ENCODE measurements around the gene CAPS. TPM values are rescaled to one million over a fixed set of nuclear protein-coding genes. Genes with fewer than 3 reads are reported as not detected.

Gene CAPS
- total RNA-seq, 1 experiment from 2014 or later, result 5.3 TPM

DNA sequence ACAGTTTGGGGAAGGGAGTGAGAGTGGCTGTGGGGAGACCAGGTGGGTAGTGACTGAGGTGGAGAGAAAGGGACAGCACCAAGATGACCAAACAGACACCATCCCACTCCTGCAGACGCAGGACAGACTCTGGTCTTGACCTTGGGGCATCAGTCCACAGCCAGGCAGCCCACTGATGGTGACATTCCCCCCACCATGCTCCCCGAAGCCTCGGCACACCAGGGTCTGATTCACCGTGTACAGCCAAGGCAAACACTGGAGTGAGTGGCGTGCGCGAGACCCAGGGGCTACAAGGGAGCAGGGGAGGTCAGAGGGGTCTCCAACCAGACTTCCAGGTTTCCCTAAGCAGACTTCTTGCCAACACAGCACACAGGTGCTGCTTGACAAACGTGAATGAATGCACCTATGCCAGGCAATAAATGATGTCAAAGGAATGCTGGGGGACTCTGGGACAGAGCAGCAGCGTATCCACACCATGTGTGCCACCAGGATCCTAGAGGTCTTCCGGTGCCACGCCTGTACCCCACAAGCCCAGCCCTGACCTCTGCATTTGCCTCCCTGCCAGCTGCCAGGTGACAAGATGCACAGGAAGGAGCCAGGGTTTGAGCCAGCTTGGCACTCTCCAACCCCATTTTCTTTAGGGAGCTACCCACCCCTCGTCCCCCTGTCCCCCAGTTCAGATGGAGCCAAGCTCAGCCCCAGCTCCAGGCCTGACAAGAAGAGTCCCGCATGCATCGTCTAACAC, 45.4 kb downstream of the CAPS start:
- no peaks in the 10 kb centered on the region for H3K9me3 Mint-ChIP-seq
- POLR2A ChIA-PET, result no interaction called here
- CTCF ChIA-PET, result interaction anchor here (0.9 to 5.2 kb wide), 5 partner anchors 8 to 155 kb away, joined by 3 to 41 read pairs (median 8); no protein-coding TSS in a partner anchor
- no peak for DNase-seq (ENCODE audit: low spot score)
- no peaks in the 10 kb centered on the region for H3K27me3 Mint-ChIP-seq (ENCODE audit: low read depth)
- TF ChIP-seq ATF1 (CRISPR knock-in tag; IDR thresholded peaks at IDR 0.05) (no peak), GRHL2 (CRISPR knock-in tag; IDR thresholded peaks at IDR 0.05; ENCODE audit: insufficient replicate concordance, severe bottlenecking) (no peak), TCF7 (CRISPR knock-in tag; IDR thresholded peaks at IDR 0.05; ENCODE audit: low read depth) (no peak), PRRX2 (CRISPR knock-in tag; IDR thresholded peaks at IDR 0.05) (no peak), NR2C2 (CRISPR knock-in tag; IDR thresholded peaks at IDR 0.05) (no peak), ZNF423 (CRISPR knock-in tag; IDR thresholded peaks at IDR 0.05) (no peak), NFYB (CRISPR knock-in tag; conservative IDR thresholded peaks at IDR 0.05; ENCODE audit: low read depth) (no peak), FOXP1 (CRISPR knock-in tag; IDR thresholded peaks at IDR 0.05; ENCODE audit: borderline replicate concordance) (no peak), SMAD3 (CRISPR knock-in tag; IDR thresholded peaks at IDR 0.05; ENCODE audit: borderline replicate concordance) (no peak), ZNF138 (CRISPR knock-in tag; conservative IDR thresholded peaks at IDR 0.05) (no peak), TEAD4 (CRISPR knock-in tag; IDR thresholded peaks at IDR 0.05) (no peak), TP53 (CRISPR knock-in tag; IDR thresholded peaks at IDR 0.05) (no peak), MYBL2 (CRISPR knock-in tag; IDR thresholded peaks at IDR 0.05) (no peak), RELA (CRISPR knock-in tag; IDR thresholded peaks at IDR 0.05; ENCODE audit: borderline replicate concordance) (no peak)
- TF ChIP-seq, protein P1, sequence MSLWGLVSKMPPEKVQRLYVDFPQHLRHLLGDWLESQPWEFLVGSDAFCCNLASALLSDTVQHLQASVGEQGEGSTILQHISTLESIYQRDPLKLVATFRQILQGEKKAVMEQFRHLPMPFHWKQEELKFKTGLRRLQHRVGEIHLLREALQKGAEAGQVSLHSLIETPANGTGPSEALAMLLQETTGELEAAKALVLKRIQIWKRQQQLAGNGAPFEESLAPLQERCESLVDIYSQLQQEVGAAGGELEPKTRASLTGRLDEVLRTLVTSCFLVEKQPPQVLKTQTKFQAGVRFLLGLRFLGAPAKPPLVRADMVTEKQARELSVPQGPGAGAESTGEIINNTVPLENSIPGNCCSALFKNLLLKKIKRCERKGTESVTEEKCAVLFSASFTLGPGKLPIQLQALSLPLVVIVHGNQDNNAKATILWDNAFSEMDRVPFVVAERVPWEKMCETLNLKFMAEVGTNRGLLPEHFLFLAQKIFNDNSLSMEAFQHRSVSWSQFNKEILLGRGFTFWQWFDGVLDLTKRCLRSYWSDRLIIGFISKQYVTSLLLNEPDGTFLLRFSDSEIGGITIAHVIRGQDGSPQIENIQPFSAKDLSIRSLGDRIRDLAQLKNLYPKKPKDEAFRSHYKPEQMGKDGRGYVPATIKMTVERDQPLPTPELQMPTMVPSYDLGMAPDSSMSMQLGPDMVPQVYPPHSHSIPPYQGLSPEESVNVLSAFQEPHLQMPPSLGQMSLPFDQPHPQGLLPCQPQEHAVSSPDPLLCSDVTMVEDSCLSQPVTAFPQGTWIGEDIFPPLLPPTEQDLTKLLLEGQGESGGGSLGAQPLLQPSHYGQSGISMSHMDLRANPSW (CRISPR knock-in tag; conservative IDR thresholded peaks at IDR 0.05; ENCODE audit: low read depth), result no peak
- TF ChIP-seq, protein P2, sequence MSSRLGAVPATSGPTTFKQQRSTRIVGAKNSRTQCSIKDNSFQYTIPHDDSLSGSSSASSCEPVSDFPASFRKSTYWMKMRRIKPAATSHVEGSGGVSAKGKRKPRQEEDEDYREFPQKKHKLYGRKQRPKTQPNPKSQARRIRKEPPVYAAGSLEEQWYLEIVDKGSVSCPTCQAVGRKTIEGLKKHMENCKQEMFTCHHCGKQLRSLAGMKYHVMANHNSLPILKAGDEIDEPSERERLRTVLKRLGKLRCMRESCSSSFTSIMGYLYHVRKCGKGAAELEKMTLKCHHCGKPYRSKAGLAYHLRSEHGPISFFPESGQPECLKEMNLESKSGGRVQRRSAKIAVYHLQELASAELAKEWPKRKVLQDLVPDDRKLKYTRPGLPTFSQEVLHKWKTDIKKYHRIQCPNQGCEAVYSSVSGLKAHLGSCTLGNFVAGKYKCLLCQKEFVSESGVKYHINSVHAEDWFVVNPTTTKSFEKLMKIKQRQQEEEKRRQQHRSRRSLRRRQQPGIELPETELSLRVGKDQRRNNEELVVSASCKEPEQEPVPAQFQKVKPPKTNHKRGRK (CRISPR knock-in tag; IDR thresholded peaks at IDR 0.05; ENCODE audit: borderline replicate concordance), result no peak
- no peak overlapping the region for H3K4me3 Mint-ChIP-seq
- H3K27ac Mint-ChIP-seq, result peak overlapping the region; percentile 57; the same call in 1 of the 2 replicates
- no peak for ATAC-seq
- no peaks in the 10 kb centered on the region for H3K36me3 Mint-ChIP-seq
- peaks cover 82% of the 10 kb centered on the region for H3K4me1 Mint-ChIP-seq

DNA sequence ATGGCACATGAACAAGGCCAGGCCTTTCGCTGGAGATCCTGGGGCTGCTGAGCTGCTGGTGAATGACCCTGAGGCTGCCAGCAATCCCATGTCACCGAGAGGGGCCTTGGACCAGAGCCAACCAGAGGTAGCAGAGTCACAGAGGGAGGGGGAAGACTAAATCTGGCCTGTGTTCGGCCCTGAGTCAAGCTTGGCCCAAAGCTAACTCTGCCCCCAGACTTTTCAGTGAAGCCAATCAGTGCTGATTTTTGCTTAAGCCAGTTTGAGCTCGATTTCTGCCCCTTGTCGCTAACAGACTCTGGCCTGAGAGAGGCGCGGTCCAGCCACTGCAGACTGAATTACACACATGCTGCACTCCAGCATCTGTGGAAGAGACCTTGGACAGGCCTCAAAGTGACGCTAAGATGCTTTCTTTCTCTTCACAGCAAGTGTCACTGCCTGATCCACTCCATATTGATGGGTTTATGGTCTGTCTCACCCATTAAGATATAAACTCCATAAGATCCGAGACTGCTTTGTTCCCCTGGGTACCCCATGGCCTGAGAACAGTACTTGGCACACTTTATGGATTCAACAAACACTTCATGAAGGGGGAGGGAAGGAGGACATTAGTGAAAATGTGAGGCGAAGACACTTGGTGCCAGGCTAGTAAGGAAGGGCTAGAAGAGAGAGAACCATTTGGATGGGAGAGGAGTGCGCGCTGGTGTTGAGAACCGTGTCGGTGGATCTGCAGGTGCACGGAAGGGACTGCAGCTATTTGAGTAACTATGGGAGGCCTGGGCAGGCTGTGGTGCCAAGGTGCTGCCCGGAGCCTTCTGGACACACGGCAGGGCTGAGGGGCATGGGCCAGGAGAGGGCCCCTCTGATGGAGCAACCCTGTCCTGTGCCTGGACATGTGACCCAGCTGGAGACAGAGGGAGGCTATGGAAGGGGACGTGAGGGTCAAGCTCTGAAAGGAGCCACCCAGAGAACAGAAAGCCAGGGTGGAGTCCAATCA, 46.2 kb downstream of the CAPS start:
- DNase-seq (ENCODE audit: low spot score) (no peak), ATAC-seq (no peak)
- CTCF ChIA-PET, result interaction anchor here (0.9 to 5.2 kb wide), 5 partner anchors 8 to 156 kb away, joined by 3 to 41 read pairs (median 8); no protein-coding TSS in a partner anchor
- Mint-ChIP-seq H3K27me3 (ENCODE audit: low read depth) (no peaks in the 10 kb centered on the region), H3K9me3 (no peaks in the 10 kb centered on the region), H3K4me1 (peaks cover 77% of the 10 kb centered on the region), H3K4me3 (no peak overlapping the region), H3K36me3 (no peaks in the 10 kb centered on the region), H3K27ac (peak overlapping the region; percentile 88)
- POLR2A ChIA-PET, result no interaction called here
- TF ChIP-seq NR3C1 (CRISPR knock-in tag; conservative IDR thresholded peaks at IDR 0.05; ENCODE audit: low read depth), result no peak
- no peak for TF ChIP-seq ETV6 (CRISPR knock-in tag; IDR thresholded peaks at IDR 0.05)
- TF ChIP-seq TP53 (CRISPR knock-in tag; IDR thresholded peaks at IDR 0.05), result no peak
- TF ChIP-seq, protein P3, sequence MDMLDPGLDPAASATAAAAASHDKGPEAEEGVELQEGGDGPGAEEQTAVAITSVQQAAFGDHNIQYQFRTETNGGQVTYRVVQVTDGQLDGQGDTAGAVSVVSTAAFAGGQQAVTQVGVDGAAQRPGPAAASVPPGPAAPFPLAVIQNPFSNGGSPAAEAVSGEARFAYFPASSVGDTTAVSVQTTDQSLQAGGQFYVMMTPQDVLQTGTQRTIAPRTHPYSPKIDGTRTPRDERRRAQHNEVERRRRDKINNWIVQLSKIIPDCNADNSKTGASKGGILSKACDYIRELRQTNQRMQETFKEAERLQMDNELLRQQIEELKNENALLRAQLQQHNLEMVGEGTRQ (CRISPR knock-in tag; IDR thresholded peaks at IDR 0.05), result no peak
- TF ChIP-seq, protein P4, sequence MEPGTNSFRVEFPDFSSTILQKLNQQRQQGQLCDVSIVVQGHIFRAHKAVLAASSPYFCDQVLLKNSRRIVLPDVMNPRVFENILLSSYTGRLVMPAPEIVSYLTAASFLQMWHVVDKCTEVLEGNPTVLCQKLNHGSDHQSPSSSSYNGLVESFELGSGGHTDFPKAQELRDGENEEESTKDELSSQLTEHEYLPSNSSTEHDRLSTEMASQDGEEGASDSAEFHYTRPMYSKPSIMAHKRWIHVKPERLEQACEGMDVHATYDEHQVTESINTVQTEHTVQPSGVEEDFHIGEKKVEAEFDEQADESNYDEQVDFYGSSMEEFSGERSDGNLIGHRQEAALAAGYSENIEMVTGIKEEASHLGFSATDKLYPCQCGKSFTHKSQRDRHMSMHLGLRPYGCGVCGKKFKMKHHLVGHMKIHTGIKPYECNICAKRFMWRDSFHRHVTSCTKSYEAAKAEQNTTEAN (CRISPR knock-in tag; IDR thresholded peaks at IDR 0.05), result no peak
- TF ChIP-seq FOXJ3 (CRISPR knock-in tag; IDR thresholded peaks at IDR 0.05; ENCODE audit: borderline replicate concordance), result no peak
- TF ChIP-seq, protein P5, sequence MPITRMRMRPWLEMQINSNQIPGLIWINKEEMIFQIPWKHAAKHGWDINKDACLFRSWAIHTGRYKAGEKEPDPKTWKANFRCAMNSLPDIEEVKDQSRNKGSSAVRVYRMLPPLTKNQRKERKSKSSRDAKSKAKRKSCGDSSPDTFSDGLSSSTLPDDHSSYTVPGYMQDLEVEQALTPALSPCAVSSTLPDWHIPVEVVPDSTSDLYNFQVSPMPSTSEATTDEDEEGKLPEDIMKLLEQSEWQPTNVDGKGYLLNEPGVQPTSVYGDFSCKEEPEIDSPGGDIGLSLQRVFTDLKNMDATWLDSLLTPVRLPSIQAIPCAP (CRISPR knock-in tag; IDR thresholded peaks at IDR 0.05), result no peak
- no peak for TF ChIP-seq GRHL2 (CRISPR knock-in tag; IDR thresholded peaks at IDR 0.05; ENCODE audit: insufficient replicate concordance, severe bottlenecking)
- no peak for TF ChIP-seq ZNF263 (CRISPR knock-in tag; IDR thresholded peaks at IDR 0.05; ENCODE audit: low read depth)
- TF ChIP-seq RELA (CRISPR knock-in tag; IDR thresholded peaks at IDR 0.05; ENCODE audit: borderline replicate concordance), result no peak
- TF ChIP-seq, protein P6, sequence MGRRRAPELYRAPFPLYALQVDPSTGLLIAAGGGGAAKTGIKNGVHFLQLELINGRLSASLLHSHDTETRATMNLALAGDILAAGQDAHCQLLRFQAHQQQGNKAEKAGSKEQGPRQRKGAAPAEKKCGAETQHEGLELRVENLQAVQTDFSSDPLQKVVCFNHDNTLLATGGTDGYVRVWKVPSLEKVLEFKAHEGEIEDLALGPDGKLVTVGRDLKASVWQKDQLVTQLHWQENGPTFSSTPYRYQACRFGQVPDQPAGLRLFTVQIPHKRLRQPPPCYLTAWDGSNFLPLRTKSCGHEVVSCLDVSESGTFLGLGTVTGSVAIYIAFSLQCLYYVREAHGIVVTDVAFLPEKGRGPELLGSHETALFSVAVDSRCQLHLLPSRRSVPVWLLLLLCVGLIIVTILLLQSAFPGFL (CRISPR knock-in tag; IDR thresholded peaks at IDR 0.05; ENCODE audit: borderline replicate concordance), result no peak
